GM12891 (cell line): ENCODE results near the gene ADARB1.

Experiments
- POLR2A ChIP-seq: IDR thresholded peaks from 2 replicates; pipeline ENCODE4 v1.6.1; 2011; ENCODE audit warnings: low read depth, low read length, control low read depth
- POLR2AphosphoS5 ChIP-seq: IDR thresholded peaks from 2 replicates; pipeline ENCODE4 v1.6.1; 2011; ENCODE audit warnings: low read depth, low read length, control low read depth
- SPI1 ChIP-seq: IDR thresholded peaks from 2 replicates; pipeline ENCODE4 v1.6.1; 2011; ENCODE audit warnings: low read depth, low read length, control low read depth

DNA sequence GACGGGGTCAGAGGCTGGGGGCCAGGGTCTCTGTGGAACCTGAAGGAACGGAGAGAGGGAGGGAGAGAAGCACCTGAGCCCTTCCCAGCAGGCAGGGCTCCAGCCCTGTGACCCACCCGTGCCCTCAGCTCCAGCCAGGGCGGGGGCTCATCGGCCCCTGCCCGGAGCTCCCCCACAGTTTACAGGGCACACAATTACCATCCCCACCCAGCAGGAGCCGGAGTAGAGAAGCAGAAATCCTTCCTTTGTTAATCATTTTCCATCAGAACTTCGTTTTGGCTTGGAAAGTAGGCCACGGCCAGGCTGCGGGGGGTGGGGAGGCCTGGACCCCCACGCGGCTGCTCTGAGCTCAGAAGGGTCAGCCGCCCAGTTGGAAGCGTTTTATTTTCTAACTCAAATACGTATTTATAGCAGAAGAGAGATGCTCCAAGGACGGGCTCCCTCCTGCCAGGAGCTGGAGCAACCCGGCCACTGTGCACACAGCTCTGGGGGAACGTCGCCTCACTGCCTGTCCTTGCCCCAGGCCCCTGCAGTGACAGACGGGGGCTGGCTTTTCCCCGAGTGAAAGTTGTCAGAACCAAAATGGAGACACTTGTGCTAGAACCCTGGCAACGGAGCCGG is 42.7 kb upstream of the ADARB1 start:
- TF ChIP-seq POLR2A = no peak
- no peak for TF ChIP-seq POLR2AphosphoS5
- TF ChIP-seq SPI1 = no peak
